Prostate gland (tissue), 2 donors: ENCODE measurements around the gene THRB. TPM values are rescaled to one million over a fixed set of nuclear protein-coding genes. Genes with fewer than 3 reads are reported as not detected.

ENCODE experiments used
- DNase-seq: peaks from one replicate; pipeline ENCODE4 v3.0.0-alpha.2; 2019; ENCODE audit warnings: low spot score
- H3K27ac ChIP-seq, 2 donors: fragments of 200-600 bp; sonication (generic); 2 replicates each; pipeline ENCODE4 v1.5.1; 2017 to 2019
- H3K27me3 ChIP-seq: fragments of 200-600 bp; sonication (generic); replicated peaks from 2 replicates; pipeline ENCODE4 v1.5.1; 2019; ENCODE audit not compliant: insufficient read depth
- H3K36me3 ChIP-seq, 2 donors: fragments of 200-600 bp; sonication (generic); 1 replicate in 1 of 2; 2 replicates in 1 of 2; pipeline versions ENCODE4 v1.5.1 to v1.8.1; 2017 to 2019
- H3K4me1 ChIP-seq: fragments of 200-600 bp; sonication (generic); replicated peaks from 2 replicates; pipeline ENCODE4 v1.5.1; 2019
- H3K4me3 ChIP-seq, 2 donors: fragments of 200-600 bp; sonication (generic); 2 replicates each; pipeline ENCODE4 v1.5.1; 2017 to 2019
- H3K9me3 ChIP-seq: fragments of 200-600 bp; sonication (generic); 2 replicates; pipeline ENCODE4 v1.5.1; 2017
- POLR2A ChIP-seq: fragments of 450-650 bp; IDR thresholded peaks from one replicate; pipeline ENCODE4 v1.6.1; 2016; ENCODE audit warnings: antibody characterized with exemption, mild to moderate bottlenecking
- POLR2AphosphoS5 ChIP-seq: sonication (generic); formaldehyde crosslinking; IDR thresholded peaks from one replicate; pipeline ENCODE4 v1.6.1; 2017; ENCODE audit warnings: antibody characterized with exemption
- WGBS: methylation state at CpG from one replicate; pipeline ENCODE4 v1.1.5; 2018; 5-methylcytosine and 5-hydroxymethylcytosine counted together
- intact Hi-C: fragments of 100-400 bp; cut with DNase I; formaldehyde crosslinking; loops from one replicate; pipeline ENCODE4 v1.14.2; 2022
- total RNA-seq, 2 donors: library from RNA; depleted of rRNA; stranded (reverse); fragments of >200 nt; gene quantifications; one replicate each; pipeline ENCODE4 v1.1.0, GENCODE V29; 2016
- TF ChIP-seq, protein P1 (sequence below), 4 experiments: fragments of 200-600 bp in 2 of 4; fragments of 450-650 bp in 2 of 4; sonication (generic) in 2 of 4; IDR thresholded peaks; 1 replicate in 3 of 4; 2 replicates in 1 of 4; pipeline ENCODE4 v1.5.1; 2016 to 2019; ENCODE audit warnings: antibody characterized with exemption in 4 of 4, mild to moderate bottlenecking in 2 of 4, moderate library complexity in 2 of 4

THRB gene
- total RNA-seq, 2 donors from 2014 or later = 13.0 to 39.6 TPM

DNA sequence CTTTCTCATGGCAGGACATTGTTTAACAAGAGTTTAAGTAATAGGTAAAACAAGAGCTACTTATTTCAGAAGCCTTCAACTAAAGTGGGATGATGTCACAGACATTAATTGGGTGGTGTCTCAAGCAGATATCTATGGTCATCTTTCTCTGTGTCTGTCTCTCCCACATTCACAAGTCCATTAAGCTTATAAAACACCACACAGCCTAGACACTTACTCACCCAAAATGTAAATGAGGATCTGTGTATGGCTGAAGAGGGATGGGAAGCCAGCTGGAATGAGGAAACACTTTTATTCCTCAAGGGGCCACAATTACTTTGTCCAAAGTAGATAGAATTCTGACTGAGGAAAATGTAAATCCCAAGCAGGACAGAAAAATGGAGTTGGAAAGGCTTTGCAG lies 183.8 kb downstream of the THRB start:
- TF ChIP-seq POLR2A = no peak
- TF ChIP-seq, protein P1, sequence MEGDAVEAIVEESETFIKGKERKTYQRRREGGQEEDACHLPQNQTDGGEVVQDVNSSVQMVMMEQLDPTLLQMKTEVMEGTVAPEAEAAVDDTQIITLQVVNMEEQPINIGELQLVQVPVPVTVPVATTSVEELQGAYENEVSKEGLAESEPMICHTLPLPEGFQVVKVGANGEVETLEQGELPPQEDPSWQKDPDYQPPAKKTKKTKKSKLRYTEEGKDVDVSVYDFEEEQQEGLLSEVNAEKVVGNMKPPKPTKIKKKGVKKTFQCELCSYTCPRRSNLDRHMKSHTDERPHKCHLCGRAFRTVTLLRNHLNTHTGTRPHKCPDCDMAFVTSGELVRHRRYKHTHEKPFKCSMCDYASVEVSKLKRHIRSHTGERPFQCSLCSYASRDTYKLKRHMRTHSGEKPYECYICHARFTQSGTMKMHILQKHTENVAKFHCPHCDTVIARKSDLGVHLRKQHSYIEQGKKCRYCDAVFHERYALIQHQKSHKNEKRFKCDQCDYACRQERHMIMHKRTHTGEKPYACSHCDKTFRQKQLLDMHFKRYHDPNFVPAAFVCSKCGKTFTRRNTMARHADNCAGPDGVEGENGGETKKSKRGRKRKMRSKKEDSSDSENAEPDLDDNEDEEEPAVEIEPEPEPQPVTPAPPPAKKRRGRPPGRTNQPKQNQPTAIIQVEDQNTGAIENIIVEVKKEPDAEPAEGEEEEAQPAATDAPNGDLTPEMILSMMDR (IDR thresholded peaks at IDR 0.05) = no peak
- no peak for TF ChIP-seq POLR2AphosphoS5
- no peak for DNase-seq
- Histone ChIP-seq H3K27me3 (no peaks in the 10 kb centered on the region), H3K36me3 (no peaks in the 10 kb centered on the region), H3K4me1 (no peaks in the 10 kb centered on the region), H3K27ac (no peak overlapping the region), H3K9me3 (no peaks in the 10 kb centered on the region), H3K4me3 (no peak overlapping the region)
- intact Hi-C loops = no loop called here

GRCh38 chr3:24306518-24306917 lies 188.1 kb downstream of the THRB start:
- 77% methylated on average over 3 of the region's 3 CpGs for WGBS
- Histone ChIP-seq H3K4me3 (no peak overlapping the region), H3K36me3 (no peaks in the 10 kb centered on the region), H3K27ac (no peak overlapping the region), H3K9me3 (no peaks in the 10 kb centered on the region), H3K27me3 (no peaks in the 10 kb centered on the region), H3K4me1 (no peaks in the 10 kb centered on the region)
- intact Hi-C loops = no loop called here
- TF ChIP-seq POLR2AphosphoS5 = no peak
- no peak for TF ChIP-seq POLR2A
- TF ChIP-seq, protein P1 (IDR thresholded peaks at IDR 0.05) = no peak
- no peak for DNase-seq

DNA sequence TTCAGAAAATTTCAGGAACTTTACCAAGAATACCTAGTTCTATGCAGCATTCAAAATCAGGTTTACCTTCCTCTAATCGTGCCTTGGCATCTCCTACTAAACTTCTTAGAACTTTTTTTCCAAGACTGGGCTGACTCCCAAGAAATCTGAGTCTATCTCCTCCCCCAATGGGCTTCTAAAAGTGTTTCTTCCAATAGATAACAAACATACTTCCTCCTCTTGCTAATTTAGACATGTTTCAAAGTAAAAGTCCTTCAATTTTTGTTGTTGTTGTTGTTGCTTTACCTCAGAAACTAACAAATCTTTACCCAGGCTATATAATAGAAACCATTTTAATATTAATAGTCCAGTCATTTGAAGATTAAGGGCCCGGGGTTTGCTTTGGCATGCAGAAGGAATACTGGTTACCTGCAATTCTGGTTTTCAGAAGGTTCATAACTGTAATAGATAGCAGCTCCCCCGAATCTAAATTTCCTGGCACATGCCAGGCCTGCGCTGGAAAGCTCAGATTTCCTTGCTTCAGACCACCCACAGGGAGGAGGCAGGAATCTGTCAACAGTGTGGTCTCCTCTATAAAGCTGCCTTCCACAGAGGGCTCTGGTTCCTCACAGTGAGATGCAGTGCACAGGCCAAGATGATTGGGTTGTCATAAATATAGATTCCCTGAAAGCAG lies 188.7 kb downstream of the THRB start:
- 15% methylated on average over 4 of the region's 4 CpGs for WGBS
- H3K9me3 ChIP-seq = no peaks in the 10 kb centered on the region
- peak; percentile 52 for TF ChIP-seq POLR2AphosphoS5
- TF ChIP-seq, protein P1 (IDR thresholded peaks at IDR 0.05) = no peak
- no peak for TF ChIP-seq POLR2A
- no peaks in the 10 kb centered on the region for H3K27me3 ChIP-seq
- intact Hi-C loops = no loop called here
- no peak overlapping the region for H3K4me3 ChIP-seq
- DNase-seq = peak; percentile 38
- no peak overlapping the region for H3K27ac ChIP-seq
- H3K36me3 ChIP-seq = no peaks in the 10 kb centered on the region
- no peaks in the 10 kb centered on the region for H3K4me1 ChIP-seq

DNA sequence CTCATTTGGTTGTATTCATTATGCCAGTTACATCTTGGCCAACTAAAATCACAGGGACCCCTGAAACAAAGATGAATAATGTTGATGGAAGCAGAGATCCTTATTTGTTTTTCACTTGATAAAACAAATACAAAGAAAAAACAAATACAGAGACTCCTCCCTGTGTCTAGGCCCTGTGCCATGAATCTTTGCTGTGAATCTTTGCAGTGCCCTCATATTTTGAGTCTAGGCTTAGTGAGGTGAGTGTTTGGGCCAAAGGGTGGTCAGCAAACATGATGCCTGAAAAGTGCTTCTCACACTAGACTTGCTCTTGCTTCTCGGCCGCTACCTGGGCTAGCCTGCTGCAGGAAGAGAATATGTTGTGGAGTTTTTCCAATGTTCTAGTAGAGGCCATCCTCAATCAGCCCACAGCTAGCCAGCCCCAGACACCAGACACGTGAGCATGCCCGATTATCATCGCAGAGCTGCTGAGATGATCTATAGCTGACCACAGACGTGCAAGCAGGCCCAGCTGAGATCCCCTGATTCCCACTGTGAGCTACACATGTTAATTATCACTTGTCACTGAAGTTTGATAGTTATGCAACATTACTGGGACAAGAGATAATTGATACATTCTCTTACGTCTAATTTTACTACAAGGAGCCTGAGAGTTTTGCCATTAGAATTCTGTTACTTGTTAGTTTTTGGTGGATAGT lies 191.4 kb downstream of the THRB start:
- Histone ChIP-seq H3K27ac (no peak overlapping the region), H3K27me3 (no peaks in the 10 kb centered on the region), H3K4me1 (no peaks in the 10 kb centered on the region), H3K4me3 (no peak overlapping the region), H3K9me3 (no peaks in the 10 kb centered on the region), H3K36me3 (no peaks in the 10 kb centered on the region)
- 92% methylated on average over 7 of the region's 7 CpGs for WGBS
- TF ChIP-seq POLR2A = no peak
- TF ChIP-seq, protein P1 (IDR thresholded peaks at IDR 0.05) = no peak
- no peak for TF ChIP-seq POLR2AphosphoS5
- DNase-seq = no peak
- intact Hi-C loops = no loop called here

- Histone ChIP-seq H3K4me3 (no peak overlapping the region), H3K27ac (no peak overlapping the region), H3K27me3 (no peaks in the 10 kb centered on the region), H3K9me3 (no peaks in the 10 kb centered on the region), H3K4me1 (no peaks in the 10 kb centered on the region), H3K36me3 (no peaks in the 10 kb centered on the region)
- WGBS = 88% methylated on average over 2 of the region's 2 CpGs
- TF ChIP-seq POLR2AphosphoS5 (no peak), POLR2A (no peak)
- TF ChIP-seq, protein P1 (IDR thresholded peaks at IDR 0.05) = no peak
- no peak for DNase-seq
- intact Hi-C loops = no loop called here
Observed at GRCh38 chr3:24302396-24302795, 192.3 kb downstream of the THRB start.
